ENCODE data around the gene RGS19. TPM values are rescaled to one million over a fixed set of nuclear protein-coding genes. Genes with fewer than 3 reads are reported as not detected.

The RGS19 gene
- polyA plus RNA-seq, 4 donors: 5.7 to 8.3 (median 7.1) TPM

GRCh38 chr20:64065062-64065973 is 14.0 kb downstream of the RGS19 start:
- DNase-seq (ENCODE audit: low read depth in 4 of 4, low spot score in 2 of 4): no peak

GRCh38 chr20:64064145-64064698 is 15.1 kb downstream of the RGS19 start:
- no peak for DNase-seq (ENCODE audit: low read depth in 4 of 4, low spot score in 2 of 4)

GRCh38 chr20:64063389-64064144 is 15.8 kb downstream of the RGS19 start:
- no peak for DNase-seq (ENCODE audit: low read depth in 4 of 4, low spot score in 2 of 4)

- DNase-seq (ENCODE audit: low read depth in 4 of 4, low spot score in 2 of 4): peak; percentile 79 to 95 (median 90)
Measured at GRCh38 chr20:64062596-64063388, 16.5 kb downstream of the RGS19 start, which contains the start of gene TCEA2. Gene TCEA2 (plus strand): TSS chr20:64063198. CDS start chr20:64063313, 115 bp downstream.

GRCh38 chr20:64062276-64062595 is 17.1 kb downstream of the RGS19 start:
- DNase-seq (ENCODE audit: low read depth in 4 of 4, low spot score in 2 of 4): no peak

GRCh38 chr20:64058536-64058935 is 20.8 kb downstream of the RGS19 start:
- no peak for DNase-seq (ENCODE audit: low read depth in 4 of 4, low spot score in 2 of 4)

- DNase-seq (ENCODE audit: low read depth in 4 of 4, low spot score in 2 of 4): peak in 1 of 4 donors; percentile 73
Measured at GRCh38 chr20:64057628-64058498, 21.5 kb downstream of the RGS19 start.

- DNase-seq (ENCODE audit: low read depth in 4 of 4, low spot score in 2 of 4): no peak
Measured at GRCh38 chr20:64056889-64057627, 22.3 kb downstream of the RGS19 start.

GRCh38 chr20:64056639-64056888 is 22.8 kb downstream of the RGS19 start:
- DNase-seq (ENCODE audit: low read depth in 4 of 4, low spot score in 2 of 4): no peak

- DNase-seq (ENCODE audit: low read depth in 4 of 4, low spot score in 2 of 4): no peak
Measured at GRCh38 chr20:64055893-64056638, 23.3 kb downstream of the RGS19 start.

GRCh38 chr20:64055396-64055892 is 23.9 kb downstream of the RGS19 start:
- DNase-seq (ENCODE audit: low read depth in 4 of 4, low spot score in 2 of 4): no peak

GRCh38 chr20:64053841-64054661 is 25.3 kb downstream of the RGS19 start:
- no peak for DNase-seq (ENCODE audit: low read depth in 4 of 4, low spot score in 2 of 4)

GRCh38 chr20:64052987-64053840 is 26.1 kb downstream of the RGS19 start:
- no peak for DNase-seq (ENCODE audit: low read depth in 4 of 4, low spot score in 2 of 4)

- no peak for DNase-seq (ENCODE audit: low read depth in 4 of 4, low spot score in 2 of 4)
Measured at GRCh38 chr20:64052326-64052722, 27.0 kb downstream of the RGS19 start.

- DNase-seq (ENCODE audit: low read depth in 4 of 4, low spot score in 2 of 4): no peak
Measured at GRCh38 chr20:64051561-64052325, 27.6 kb downstream of the RGS19 start.

- no peak for DNase-seq (ENCODE audit: low read depth in 4 of 4, low spot score in 2 of 4)
Measured at GRCh38 chr20:64051033-64051452, 28.3 kb downstream of the RGS19 start.

Measured in left renal cortex interstitium (tissue), 4 donors.